ENCODE results near the gene PGBD2.
"Not testable (repeated sequence)": the region's sequence is repeated elsewhere in the genome, so short reads cannot be mapped to it uniquely, and the experiment has no call there.

Gene PGBD2

GRCh38 chr1:248923352-248924338, 17.6 kb downstream of the PGBD2 start:
- DNase-seq, result peak in 4 of 42 donors; percentile 22 to 31 (median 23)
- intact Hi-C loops (cut with DNase I), result no loop called here

- DNase-seq, result peak in 39 of 42 donors; percentile 10 to 78 (median 55)
- intact Hi-C loops (cut with DNase I), result no loop called here
Measured at GRCh38 chr1:248924696-248925532, 18.9 kb downstream of the PGBD2 start.

GRCh38 chr1:248925859-248926258, 19.8 kb downstream of the PGBD2 start:
- intact Hi-C loops (cut with DNase I); DNase-seq: not testable (repeated sequence)

- intact Hi-C loops (cut with DNase I), result no loop called here
- DNase-seq, result no peak
Measured at GRCh38 chr1:248926401-248927182, 20.6 kb downstream of the PGBD2 start.

DNA sequence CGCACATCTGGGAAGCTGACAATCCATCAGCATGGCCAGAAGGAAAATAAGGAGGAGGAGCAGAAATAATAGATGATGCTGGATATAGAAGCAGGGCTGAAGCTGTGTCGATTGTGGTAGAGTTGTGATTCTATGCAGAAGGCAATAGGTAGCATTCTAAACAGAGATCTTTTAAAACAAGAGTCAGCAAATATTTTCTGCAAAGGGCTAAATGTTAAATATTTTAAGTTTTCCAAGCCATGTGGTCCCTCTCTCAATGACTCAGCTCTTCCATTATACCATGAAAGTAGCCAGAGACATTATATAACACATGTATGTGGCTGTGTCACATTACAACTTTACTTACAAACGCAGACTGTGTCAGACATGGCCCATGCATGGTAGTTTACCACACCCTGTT, 21.2 kb downstream of the PGBD2 start:
- intact Hi-C loops (cut with DNase I); DNase-seq: not testable (repeated sequence)

DNA sequence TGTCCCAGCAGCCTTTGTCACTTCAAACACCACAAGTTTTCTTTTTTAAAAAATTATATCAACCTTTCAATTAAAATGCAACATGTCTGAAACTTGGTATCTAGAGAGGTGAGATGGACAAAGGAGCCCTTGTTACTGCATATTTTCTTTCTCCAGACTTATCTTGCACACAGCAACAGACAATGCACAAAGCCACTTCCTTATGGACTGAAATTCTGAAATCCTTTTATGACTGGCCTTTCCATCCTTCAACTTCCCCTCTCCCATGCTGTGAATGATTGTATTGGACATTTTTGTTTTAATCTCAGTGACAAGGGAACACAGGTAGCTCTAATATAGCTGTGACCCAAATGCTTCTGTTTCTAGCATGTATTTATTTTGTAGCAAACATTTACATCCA, 22.1 kb downstream of the PGBD2 start:
- intact Hi-C loops (cut with DNase I); DNase-seq: not testable (repeated sequence)

GRCh38 chr1:248930037-248930436, 24.0 kb downstream of the PGBD2 start:
- DNase-seq; intact Hi-C loops (cut with DNase I): not testable (repeated sequence)

DNA sequence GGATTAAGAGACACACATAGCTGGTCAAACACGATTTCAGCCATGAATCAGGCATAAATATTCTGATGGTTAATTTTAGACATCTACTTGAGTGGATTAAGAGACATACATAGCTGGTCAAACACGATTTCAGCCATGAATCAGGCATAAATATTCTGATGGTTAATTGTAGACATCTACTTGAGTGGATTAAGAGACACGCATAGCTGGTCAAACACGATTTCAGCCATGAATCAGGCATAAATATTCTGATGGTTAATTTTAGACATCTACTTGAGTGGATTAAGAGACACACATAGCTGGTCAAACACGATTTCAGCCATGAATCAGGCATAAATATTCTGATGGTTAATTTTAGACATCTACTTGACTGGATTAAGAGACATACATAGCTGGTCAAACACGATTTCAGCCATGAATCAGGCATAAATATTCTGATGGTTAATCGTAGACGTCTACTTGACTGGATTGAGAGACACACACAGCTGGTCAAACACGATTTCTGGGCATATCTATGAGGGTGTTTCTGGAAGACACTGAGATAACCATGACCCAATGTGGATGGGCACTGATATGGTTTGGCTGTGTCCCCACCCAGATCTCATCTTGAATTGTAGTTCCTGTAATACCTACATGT, 32.3 kb downstream of the PGBD2 start:
- intact Hi-C loops (cut with DNase I); DNase-seq: not testable (repeated sequence)

DNA sequence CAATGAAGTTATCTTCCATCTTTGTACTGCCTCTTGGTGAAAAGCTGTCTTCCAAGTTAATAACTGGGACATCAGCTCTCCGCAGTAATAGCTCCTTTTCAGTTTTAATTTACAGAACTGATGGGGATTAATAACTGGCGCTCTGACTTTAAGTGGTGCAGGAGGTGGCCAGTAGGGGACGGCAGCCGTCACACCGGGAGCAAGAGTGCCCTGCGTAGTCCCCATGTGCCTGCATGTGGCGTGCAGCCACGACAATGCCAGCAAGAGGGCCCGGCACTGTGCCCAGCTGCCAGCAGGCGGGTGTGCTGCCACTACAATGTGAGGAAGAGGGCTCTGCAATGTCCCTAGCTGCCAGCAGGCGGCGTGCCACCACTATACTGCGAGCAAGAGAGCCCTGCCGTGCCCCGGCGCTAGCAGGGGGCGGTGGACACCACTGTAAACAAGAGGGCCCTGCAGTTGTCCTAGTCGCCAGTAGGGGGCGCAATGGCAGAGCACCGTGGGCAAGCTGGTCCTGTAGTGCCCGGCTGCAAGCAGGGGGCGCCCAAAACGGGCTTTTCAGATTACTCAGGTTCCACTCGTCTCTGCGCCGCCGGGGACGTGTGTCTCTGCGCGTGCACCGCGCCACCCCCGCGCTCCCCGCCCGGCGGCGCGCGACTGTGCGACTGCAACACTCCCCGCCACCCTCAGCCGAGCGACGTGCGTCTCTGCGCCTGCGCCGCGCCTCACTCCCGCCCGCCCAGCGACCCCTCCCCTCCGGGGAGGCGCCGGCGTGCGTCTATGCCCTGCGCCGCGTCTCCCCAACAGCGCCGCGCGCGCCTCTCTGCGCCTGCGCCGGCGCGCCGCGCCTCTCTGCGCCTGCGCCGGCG, 38.3 kb downstream of the PGBD2 start:
- DNase-seq, result peak in 6 of 42 donors; percentile 28 to 48 (median 32)
- intact Hi-C loops (cut with DNase I), result not testable (repeated sequence)

DNA sequence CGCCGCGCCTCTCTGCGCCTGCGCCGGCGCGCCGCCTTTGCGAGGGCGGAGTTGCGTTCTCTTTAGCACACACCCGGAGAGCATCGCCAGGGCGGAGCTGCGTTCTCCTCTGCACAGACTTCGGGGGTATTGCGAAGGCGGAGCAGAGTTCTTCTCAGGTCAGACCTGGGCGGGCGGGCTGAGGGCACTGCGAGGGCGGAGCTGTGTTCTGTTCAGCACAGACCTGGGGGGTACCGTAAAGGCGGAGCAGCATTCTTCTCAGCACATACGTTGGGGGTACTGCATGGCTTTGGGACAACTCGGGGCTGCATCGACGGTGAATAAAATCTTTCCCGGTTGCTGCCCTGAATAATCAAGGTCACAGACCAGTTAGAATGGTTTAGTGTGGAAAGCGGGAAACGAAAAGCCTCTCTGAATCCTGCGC, 39.0 kb downstream of the PGBD2 start:
- intact Hi-C loops (cut with DNase I); DNase-seq: not testable (repeated sequence)

DNA sequence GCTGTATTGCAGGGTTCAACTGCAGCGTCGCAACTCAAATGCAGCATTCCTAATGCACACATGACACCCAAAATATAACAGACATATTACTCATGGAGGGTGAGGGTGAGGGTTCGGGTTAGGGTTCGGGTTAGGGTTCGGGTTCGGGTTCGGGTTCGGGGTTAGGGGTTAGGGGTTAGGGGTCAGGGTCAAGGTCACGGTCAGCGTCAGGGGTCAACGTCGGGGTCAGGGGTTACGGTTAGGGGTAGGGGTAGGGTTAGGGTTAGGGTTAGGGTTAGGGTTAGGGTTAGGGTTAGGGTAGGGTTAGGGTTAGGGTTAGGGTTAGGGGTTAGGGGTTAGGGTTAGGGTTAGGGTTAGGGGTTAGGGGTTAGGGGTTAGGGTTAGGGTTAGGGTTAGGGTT, 39.4 kb downstream of the PGBD2 start:
- intact Hi-C loops (cut with DNase I), result not testable (repeated sequence)
- DNase-seq, result peak in 1 of 42 donors; percentile 32

GRCh38 chr1:248945856-248946416, 39.9 kb downstream of the PGBD2 start:
- intact Hi-C loops (cut with DNase I); DNase-seq: not testable (repeated sequence)
